Spinal cord (tissue), 10 donors: ENCODE measurements around the gene SRCIN1. TPM values are rescaled to one million over a fixed set of nuclear protein-coding genes. Genes with fewer than 3 reads are reported as not detected.

ENCODE experiments used
- DNase-seq, 6 donors: peaks; one replicate each; pipeline versions ENCODE4 v3.0.0 to v3.0.0-alpha.2; 2013 to 2015; ENCODE audit warnings: low spot score in 6 of 6, low read depth in 4 of 6
- H3K27ac ChIP-seq: one replicate; pipeline ENCODE4 v1.5.1; 2013; ENCODE audit warnings: low read depth, low read length, control low read depth
- H3K27me3 ChIP-seq: one replicate; pipeline ENCODE4 v1.6.1; 2013; ENCODE audit warnings: low read length; ENCODE audit not compliant: control insufficient read depth, insufficient read depth
- H3K36me3 ChIP-seq: one replicate; pipeline ENCODE4 v1.6.1; 2013; ENCODE audit warnings: low read length; ENCODE audit not compliant: control insufficient read depth, insufficient read depth
- H3K4me1 ChIP-seq: one replicate; pipeline ENCODE4 v1.6.1; 2013; ENCODE audit warnings: low read length; ENCODE audit not compliant: control insufficient read depth, insufficient read depth
- H3K4me3 ChIP-seq: one replicate; pipeline ENCODE4 v1.5.1; 2013; ENCODE audit warnings: low read depth, low read length, control low read depth
- H3K9me3 ChIP-seq: one replicate; pipeline ENCODE4 v1.6.1; 2013; ENCODE audit warnings: low read length; ENCODE audit not compliant: control insufficient read depth, insufficient read depth
- WGBS: methylation state at CpG from one replicate; pipeline ENCODE4 v1.1.5; 2013; ENCODE audit warnings: missing lambda C conversion rate; ENCODE audit not compliant: insufficient coverage; 5-methylcytosine and 5-hydroxymethylcytosine counted together
- polyA plus RNA-seq, 2 donors: library from polyadenylated mRNA; unstranded; fragments of 120-200 nt; gene quantifications; one replicate each; pipeline ENCODE4 v1.2.1, GENCODE V29; 2013; ENCODE audit not compliant: insufficient read length in 2 of 2
- total RNA-seq, 2 donors: library from RNA; depleted of rRNA in 1 of 2; stranded (reverse); fragments of 120-200 nt in 1 of 2; fragments of >200 nt in 1 of 2; gene quantifications; one replicate each; pipeline versions ENCODE4 v1.2.3 to v1.2.4, GENCODE V29; 2013 to 2014
- donor health status: healthy.

The SRCIN1 gene
- total and polyA plus RNA-seq, 4 donors = 16.0 to 79.4 (median 44.1) TPM

DNA sequence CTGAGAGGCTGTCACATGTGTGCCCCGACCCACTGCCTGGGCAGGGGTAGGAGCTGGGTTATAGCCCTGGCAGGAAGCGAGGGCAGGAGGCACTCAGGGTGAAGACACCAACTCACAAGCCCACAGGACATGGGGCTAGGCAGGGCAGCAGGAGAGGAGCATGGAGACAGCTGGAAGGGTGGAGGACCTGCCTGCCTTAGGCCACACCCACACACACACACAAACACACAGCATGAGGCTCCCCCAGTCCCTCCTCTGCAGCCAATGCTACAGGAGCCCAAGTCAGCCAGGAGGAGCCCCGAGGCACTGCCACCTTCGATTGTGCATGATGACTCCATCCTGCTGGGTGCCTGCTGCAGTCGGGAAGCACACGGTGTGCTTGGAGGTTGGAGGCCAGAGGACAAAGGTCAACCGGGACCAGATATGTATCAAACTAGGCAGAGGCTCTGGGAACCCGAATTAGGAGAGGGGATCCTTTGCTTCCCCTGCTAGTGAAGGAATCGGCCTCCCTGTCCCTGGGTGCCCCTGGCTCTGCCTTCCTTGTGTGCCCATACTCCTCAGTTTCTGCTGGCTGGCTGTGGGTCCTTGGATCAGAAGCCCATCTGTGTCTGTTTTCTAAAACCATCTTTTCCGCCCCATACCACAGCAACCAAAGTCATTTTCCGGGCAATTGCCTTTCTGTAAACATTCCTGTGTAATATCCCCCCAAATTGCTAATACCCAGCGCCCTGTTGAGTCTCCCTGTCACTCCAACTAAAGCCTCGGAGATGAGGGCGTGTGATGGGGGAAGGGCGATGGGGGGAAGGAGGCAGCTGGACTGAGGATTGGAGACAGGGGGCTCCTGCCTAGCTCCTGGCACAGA lies 20.5 kb downstream of the SRCIN1 start:
- DNase-seq = peak in 1 of 6 donors; percentile 72
- WGBS = 32% methylated on average over 8 of the region's 15 CpGs

GRCh38 chr17:38584350-38584925 lies 21.3 kb downstream of the SRCIN1 start:
- H3K27ac ChIP-seq = no peak overlapping the region
- peaks cover 70% of the 10 kb centered on the region for H3K4me1 ChIP-seq
- no peaks in the 10 kb centered on the region for H3K9me3 ChIP-seq
- peak in 2 of 6 donors; percentile 47 to 48 for DNase-seq
- 19% methylated on average over 7 of the region's 19 CpGs for whole genome bisulfite sequencing
- H3K27me3 ChIP-seq = peaks cover 6% of the 10 kb centered on the region
- no peak overlapping the region for H3K4me3 ChIP-seq
- peaks cover 13% of the 10 kb centered on the region for H3K36me3 ChIP-seq

More for the DNA sequence above, 20.5 kb downstream of the SRCIN1 start:
- Histone ChIP-seq H3K27me3 (peaks cover 2% of the 10 kb centered on the region), H3K36me3 (peaks cover 19% of the 10 kb centered on the region), H3K9me3 (no peaks in the 10 kb centered on the region), H3K27ac (no peak overlapping the region), H3K4me3 (no peak overlapping the region), H3K4me1 (peaks cover 68% of the 10 kb centered on the region)

DNA sequence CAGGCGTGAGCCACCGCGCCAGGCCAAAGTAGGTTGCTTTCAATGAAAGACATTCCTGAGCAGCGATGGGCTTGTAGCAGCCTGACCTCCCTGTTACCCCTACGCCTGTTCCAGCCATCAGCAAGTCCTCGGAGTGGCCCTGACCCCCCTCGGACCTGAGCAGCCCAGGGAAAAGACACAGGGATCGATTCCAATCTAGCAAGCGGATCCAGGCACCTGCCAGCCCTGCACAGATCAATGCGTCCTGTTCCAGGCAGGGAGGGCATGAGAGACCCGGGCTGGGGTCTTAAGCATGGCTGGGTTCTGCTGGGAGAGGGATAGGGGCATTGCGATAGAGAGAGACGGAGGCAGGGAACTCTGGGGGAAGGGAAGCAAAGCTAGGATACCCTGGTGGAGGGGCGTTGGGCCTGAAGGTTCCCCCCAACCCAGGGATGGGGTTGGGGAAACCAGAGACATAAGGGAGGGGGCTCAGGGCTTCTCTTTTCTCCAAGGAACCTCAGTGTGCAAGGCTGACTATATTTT lies 21.9 kb downstream of the SRCIN1 start:
- Histone ChIP-seq H3K27me3 (peaks cover 11% of the 10 kb centered on the region), H3K27ac (no peak overlapping the region), H3K9me3 (no peaks in the 10 kb centered on the region), H3K36me3 (peaks cover 8% of the 10 kb centered on the region), H3K4me3 (no peak overlapping the region), H3K4me1 (peaks cover 70% of the 10 kb centered on the region)
- 76% methylated on average over 13 of the region's 14 CpGs for WGBS
- no peak for DNase-seq

GRCh38 chr17:38583176-38583575 lies 22.6 kb downstream of the SRCIN1 start:
- DNase-seq = no peak
- Histone ChIP-seq H3K4me3 (no peak overlapping the region), H3K27ac (no peak overlapping the region), H3K9me3 (no peaks in the 10 kb centered on the region), H3K36me3 (peaks cover 9% of the 10 kb centered on the region), H3K4me1 (peaks cover 69% of the 10 kb centered on the region), H3K27me3 (peaks cover 16% of the 10 kb centered on the region)
- no CpG with 5 or more reads among the region's 3 CpGs for WGBS

- H3K4me1 ChIP-seq = peaks cover 62% of the 10 kb centered on the region
Observed at GRCh38 chr17:38582069-38582468, 23.7 kb downstream of the SRCIN1 start.

GRCh38 chr17:38579934-38580333 lies 25.8 kb downstream of the SRCIN1 start:
- DNase-seq = peak in 2 of 6 donors; percentile 70 to 80
- Histone ChIP-seq H3K9me3 (no peaks in the 10 kb centered on the region), H3K27me3 (peaks cover 25% of the 10 kb centered on the region), H3K27ac (no peak overlapping the region), H3K4me1 (peaks cover 41% of the 10 kb centered on the region), H3K4me3 (no peak overlapping the region), H3K36me3 (peaks cover 13% of the 10 kb centered on the region)
- 12% methylated on average over 7 of the region's 7 CpGs for WGBS

More at GRCh38 chr17:38582069-38582468, 23.7 kb downstream of the SRCIN1 start:
- peaks cover 22% of the 10 kb centered on the region for H3K27me3 ChIP-seq
- H3K4me3 ChIP-seq = no peak overlapping the region
- no peak overlapping the region for H3K27ac ChIP-seq
- H3K36me3 ChIP-seq = peaks cover 10% of the 10 kb centered on the region
- no peak for DNase-seq
- H3K9me3 ChIP-seq = no peaks in the 10 kb centered on the region

- Histone ChIP-seq H3K4me1 (peaks cover 32% of the 10 kb centered on the region), H3K36me3 (peaks cover 17% of the 10 kb centered on the region), H3K27ac (no peak overlapping the region), H3K9me3 (no peaks in the 10 kb centered on the region), H3K27me3 (peaks cover 26% of the 10 kb centered on the region), H3K4me3 (no peak overlapping the region)
- 40% methylated on average over 4 of the region's 7 CpGs for WGBS
- no peak for DNase-seq
Observed at GRCh38 chr17:38579083-38579480, 26.7 kb downstream of the SRCIN1 start.

DNA sequence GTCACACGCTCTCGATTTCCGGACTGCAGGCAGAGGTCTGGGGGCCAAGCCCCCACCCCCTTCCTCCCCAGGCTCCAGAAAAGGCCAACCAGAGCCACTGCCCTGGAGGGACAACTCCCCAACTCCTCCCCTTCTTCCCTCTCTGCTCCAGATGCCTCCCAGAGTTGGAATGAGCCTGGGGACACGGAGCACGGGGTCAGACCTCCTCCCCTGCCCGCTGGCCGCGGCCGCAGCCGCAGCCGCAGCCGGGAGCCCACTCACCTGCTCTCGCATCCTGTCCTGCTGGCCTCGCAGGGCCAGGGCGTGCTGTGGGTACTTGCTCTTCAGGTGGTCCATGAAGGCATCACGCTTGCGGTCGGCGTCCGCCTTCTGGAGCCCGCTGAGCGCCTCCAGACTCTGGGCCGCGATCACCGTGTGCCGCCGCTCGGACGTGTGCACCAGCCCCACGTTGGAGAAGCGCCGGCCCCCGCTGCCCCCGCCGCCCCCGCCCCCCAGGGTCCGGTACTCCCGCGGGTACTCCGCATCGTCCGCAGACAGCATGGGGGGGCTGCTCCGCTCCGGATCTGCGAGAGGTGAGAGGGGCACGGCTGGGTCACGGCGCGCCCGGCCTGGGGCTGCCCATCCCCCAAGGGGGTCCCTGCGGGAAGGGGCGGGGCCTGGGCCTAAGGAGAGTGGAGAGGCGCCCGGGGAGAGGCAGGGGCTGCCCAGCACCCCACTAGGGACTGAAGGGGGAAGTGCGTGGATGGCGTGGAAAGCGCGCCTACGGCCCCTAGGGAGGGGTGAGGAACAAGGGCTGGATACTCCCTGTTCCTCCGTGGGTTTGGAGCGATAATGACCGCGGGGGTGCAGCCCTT lies 27.3 kb downstream of the SRCIN1 start:
- peaks cover 17% of the 10 kb centered on the region for H3K36me3 ChIP-seq
- no peak overlapping the region for H3K4me3 ChIP-seq
- H3K9me3 ChIP-seq = no peaks in the 10 kb centered on the region
- no peak overlapping the region for H3K27ac ChIP-seq
- peaks cover 28% of the 10 kb centered on the region for H3K27me3 ChIP-seq
- peaks cover 29% of the 10 kb centered on the region for H3K4me1 ChIP-seq
- 12% methylated on average over 56 of the region's 63 CpGs for WGBS
- no peak for DNase-seq

DNA sequence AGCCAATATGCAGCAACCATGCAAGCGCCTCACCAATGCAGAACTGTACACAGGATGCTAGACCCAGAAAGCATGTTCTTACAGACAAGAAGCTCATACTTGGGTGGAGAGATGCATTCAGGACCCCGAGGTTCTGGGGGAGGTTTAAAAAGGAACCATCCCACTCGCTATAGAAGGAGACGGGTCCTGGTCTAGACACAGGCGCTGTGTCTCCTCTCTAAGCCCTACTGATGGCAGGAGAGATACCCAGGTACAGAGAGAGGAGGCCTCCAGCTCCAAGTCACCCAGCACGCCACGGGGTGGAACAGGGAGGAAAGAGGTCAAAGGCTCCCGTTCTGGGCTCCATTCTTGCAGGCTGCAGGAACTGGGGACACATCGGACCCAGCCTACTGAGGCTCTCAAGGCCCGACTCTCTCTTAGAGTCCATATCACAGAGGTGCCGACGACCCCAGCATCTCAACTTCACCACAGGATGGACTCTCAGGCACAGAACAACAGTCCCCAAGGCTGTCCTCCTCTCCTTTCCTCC lies 28.0 kb downstream of the SRCIN1 start:
- DNase-seq = no peak
- Histone ChIP-seq H3K4me1 (peaks cover 36% of the 10 kb centered on the region), H3K9me3 (no peaks in the 10 kb centered on the region), H3K36me3 (peaks cover 17% of the 10 kb centered on the region), H3K27me3 (peaks cover 34% of the 10 kb centered on the region), H3K4me3 (no peak overlapping the region), H3K27ac (no peak overlapping the region)
- WGBS = 63% methylated on average over 7 of the region's 12 CpGs
